NOMO-1 treated with dmso at 0.1 percent for 144 hours (cell line): ENCODE data around the gene PLCH1.

ENCODE experiments used
- DNase-seq: peaks from one replicate; lab custom pipeline; 2025; ENCODE audit not compliant: unreplicated experiment; lab: John Stamatoyannopoulos, UW

The PLCH1 gene

DNA sequence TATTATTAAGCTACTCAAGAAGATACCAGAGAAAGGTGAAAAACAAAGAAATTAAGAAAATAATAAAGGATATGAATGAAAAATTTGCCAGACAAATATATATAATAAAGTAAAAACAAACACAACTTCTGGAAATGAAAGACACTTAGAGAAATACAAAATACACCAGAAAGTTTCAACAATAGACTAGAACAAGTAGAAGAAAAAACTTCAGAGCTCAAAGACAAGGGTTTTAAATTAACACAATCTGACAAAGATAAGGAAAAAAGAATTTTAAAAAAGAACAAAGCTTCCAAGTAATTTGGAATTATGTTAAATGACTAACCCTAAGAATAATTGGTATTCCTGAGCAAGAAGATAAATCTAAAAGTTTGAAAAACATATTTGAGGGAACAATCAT is 135.3 kb downstream of the PLCH1 start:
- DNase-seq, result no peak

DNA sequence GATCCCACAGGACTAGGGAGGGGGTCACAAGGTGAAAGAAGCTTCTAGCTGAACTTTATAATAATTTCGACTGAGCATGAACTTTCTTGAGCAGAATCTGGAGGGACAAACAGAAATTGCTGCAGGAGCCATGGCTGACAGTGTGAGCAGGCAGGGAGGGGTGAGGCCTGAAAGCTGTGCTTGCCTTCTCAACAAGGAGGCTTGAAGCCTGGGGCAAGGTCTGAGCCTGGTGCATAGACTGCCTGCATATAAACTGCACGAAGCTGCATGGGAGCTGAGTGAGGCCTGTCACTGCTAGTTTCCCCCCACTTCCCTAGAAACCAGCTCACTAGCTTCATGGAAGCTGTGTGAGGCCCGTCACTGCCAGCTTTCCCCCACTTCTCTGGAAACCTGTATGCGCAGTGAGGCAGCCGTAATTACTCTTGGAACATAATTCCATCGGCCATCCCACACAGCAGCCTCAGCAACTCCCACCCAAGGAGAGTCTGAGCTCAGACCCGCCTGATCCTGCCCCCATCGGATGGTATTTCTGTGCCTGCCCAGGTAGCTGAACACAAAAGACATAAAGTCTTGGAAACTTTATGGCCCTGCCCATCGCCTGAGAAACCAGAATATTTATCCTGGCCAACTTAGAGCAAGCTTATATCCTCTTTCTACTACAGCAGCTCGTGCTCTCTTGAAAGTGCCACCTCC is 136.5 kb downstream of the PLCH1 start:
- no peak for DNase-seq

DNA sequence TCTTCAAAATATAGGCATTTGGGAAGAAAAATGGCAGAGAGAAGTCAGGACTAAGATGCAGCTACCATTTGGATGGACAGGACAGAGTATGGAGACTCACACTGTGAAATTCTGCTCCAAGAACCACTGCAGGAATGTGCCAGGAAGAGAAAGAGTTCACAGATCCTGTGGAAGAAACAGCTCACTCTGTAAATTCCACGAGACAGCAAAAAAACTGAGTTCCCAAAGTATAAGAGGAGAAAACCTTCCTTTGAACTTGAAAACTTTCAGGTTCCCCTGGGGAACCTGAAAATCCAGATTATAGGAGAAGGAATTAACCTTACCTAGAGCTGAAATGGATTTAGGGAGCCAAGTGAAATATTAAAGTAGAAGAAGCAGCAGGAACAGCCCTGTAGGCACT is 137.1 kb downstream of the PLCH1 start:
- no peak for DNase-seq

DNA sequence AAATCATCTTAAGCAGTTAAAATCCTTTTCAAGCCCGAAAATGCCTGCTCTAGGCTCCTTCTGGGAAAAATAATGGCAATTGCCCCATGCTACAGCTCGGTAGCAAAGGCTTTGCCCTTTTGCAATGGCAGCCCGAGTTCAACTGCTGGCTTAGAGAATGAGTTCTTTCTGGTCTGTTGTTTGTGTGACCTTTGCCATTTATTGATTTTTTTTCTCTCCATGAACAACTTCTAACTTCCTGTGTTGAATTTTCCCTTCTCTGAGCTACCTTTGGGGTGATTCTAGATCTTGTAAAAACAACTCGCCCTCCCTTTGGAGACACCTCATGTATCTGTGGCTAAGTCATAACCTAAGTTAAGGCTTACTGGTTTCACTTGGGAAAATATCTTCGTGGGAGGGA is 139.3 kb downstream of the PLCH1 start:
- no peak for DNase-seq

- no peak for DNase-seq
Observed at GRCh38 chr3:155604967-155605366, 139.9 kb downstream of the PLCH1 start.

- no peak for DNase-seq
Observed at GRCh38 chr3:155604126-155604525, 140.7 kb downstream of the PLCH1 start.

DNA sequence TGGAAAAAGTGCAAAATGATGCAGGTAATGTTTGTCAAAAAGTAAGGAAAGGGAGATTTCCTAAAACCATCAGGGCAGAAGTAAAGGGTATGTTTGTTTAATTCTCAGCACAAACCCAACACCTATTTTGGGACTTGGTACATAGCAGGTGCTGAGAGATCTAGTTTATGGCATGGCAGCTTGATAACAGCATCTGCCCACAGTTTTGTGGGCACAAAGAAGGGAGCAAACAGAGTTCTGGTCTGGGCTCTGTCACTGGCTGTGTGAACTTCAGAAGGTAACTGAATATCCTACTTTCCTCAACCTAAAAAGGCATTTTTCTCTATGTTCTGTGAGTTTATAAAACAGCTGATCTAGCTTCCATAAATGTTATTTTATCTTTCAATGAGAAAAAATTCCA is 141.6 kb downstream of the PLCH1 start:
- DNase-seq, result no peak

DNA sequence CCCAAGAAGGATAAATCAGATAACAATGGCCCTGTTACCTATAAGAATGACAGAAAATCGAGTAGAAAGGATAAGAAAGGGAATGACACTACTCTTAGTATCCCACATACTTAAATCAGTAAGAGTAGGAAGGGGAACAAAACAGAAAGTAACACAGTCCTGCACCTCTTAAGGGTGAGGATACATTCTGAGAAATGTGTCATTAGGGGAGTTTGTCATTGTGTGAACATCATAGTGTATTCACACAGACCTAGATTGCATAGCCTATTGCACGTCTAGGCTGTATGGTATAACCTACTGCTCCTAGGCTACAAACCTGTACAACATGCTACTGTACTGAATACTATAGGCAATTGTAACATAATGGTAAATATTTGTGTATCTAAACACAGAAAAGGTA is 142.6 kb downstream of the PLCH1 start:
- DNase-seq, result no peak

DNA sequence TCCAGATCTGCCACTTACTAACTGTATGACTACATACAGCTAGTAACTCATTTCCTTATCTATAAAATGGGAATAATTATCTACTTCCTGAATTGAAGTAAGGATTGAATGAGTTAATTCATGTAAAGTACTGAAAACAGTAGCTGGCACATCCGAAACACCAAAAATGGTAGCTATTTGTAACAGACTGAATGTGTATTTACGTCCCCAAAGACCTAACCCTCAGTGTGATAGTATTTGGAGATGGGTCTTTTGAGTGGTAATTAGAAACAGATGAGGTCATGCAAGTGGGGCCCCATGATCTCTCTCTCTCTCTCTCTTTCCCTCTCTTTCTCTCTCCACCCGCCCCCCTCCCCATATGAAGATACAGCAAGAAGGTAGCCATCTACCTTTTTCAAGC is 146.2 kb downstream of the PLCH1 start:
- DNase-seq, result no peak

DNA sequence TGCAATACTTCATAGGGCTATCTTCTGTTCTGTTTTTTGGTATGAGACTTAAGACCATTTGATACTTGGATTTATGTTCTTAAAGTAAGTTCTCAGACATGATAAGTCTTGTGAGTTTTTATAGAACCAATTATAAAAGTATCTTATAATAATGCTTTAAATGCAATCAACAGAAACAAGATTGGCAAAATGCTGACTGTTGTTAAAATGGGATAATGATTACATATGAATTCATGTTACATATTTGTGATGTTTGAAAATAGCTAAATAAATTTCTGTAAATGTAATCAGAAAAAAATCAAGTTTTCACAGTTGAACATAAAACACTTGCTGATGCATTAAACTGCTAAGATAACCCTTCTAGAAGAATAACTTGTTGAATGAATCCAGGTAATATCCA is 148.3 kb downstream of the PLCH1 start:
- no peak for DNase-seq

DNA sequence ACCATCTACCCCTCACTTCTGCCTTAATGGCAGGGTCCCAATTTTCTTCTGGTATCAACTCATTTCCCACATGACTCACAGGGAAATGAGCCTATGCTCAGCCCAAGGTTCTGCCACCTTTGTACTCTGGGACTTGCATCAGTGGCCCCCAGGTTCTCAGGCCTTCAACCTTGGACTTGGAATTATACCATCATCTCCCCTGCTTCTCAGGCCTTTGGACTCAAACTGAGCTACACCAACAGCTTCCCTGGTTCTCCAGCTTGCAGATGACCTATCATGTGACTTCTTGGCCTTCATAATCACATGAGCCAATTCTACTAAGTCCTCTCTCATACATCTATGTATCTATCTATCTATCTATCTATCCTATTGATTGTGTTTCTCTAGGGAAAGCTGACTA is 149.5 kb downstream of the PLCH1 start:
- DNase-seq, result no peak

DNA sequence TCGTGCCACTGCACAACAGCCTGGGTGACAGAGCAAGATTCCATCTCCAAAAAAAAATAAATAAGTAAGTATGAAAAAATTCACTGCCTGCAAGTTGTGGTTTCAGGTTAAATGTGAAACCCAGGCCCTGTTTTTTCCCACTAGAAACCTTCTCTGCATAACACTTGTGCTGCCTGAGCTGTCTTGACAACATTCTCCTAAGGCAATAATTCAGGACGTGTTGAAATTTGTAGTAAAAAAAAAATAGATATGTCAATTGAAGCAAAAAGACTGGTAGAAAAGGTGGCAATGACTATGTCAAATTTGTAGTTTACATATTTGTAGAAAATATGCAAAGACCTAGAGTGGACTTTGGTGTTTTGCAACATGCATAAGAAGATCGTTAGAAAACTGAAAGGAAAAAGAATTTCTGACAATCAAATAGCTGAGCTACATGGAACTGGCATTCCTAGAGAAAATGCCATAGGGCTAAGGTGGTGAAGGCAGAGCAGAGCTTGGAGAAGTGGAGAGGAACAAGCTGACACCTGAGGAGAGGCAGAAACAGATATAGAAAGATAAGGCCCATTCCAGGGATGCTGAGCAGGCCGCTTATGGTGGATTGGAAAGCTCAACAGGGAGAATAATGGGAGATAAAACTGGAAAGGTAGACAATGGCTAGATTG is 150.2 kb downstream of the PLCH1 start:
- no peak for DNase-seq

DNA sequence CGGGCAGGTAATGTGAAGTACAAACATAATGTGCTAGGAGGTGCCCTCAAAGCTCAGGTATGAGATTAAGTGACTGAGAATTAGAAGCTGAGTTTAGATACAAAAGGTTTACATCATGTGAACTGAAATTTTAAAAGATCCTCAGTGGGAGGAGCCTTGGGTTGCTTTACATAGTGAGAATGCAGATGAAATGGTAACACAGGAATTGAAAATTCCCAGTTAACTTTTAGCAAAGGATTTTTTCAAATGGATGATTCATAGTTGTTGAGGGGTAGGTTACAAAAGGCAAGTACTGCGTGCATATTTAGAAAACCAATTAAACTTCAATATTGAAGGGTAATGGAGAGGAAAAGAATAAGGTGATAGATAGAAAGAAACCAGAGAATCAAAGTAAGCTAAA is 157.3 kb downstream of the PLCH1 start:
- DNase-seq, result no peak

DNA sequence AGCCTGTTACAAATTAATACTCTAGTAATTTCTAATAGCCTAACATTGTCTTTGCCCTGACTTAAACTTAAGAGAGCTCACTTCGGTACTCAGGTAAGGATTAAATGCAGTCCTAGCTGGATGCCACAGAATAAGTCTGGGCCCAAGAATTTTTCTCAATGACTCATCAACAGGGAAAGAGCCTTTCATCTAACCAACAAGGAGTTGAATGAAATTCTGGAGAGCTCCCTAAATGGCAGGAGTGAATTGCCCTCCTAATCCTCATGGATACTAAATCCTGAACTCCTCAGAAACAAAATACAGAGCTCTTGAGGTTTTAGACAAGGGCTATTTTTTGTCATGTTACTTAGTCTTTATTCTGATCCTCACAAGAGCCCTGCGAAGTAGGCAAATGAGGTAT is 159.5 kb downstream of the PLCH1 start:
- DNase-seq, result no peak

DNA sequence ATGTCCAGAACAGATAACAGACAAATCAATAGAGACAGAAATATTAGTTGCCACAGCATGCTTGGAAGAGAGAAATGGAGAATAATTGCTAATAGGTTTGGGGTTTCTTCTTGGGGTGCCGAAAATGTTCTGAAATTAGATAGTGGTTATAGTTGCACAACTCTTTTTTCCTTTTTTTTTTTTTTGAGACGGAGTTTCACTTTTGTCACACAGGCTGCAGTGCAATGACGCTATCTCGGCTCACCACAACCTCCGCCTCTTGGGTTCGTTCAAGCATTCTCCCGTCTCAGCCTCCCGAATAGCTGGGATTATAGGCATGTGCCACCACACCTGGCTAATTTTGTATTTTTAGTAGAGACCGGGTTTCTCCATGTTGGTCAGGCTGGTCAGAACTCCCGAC is 163.3 kb downstream of the PLCH1 start:
- DNase-seq, result peak; percentile 62

DNA sequence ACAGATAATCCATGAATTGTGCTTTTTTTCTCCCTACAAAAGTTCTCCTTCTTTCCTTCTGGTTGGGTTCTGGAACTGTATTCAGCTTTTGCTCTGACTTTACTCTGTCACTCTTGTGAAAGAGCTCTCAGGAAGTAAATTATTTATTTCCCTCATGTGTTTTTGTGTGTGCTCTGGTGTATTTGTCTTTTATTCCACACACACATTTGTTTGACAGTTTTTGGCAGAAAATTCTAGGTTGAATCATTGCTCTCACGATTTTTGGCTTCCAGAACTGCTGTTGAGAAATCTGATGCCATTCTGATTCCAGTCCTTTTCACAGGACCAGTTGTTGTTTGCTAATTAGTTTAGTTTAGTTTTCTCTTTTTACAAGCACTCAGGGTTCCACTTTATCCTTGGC is 172.8 kb downstream of the PLCH1 start:
- DNase-seq, result no peak

- DNase-seq, result no peak
Observed at GRCh38 chr3:155568295-155568694, 176.6 kb downstream of the PLCH1 start.

DNA sequence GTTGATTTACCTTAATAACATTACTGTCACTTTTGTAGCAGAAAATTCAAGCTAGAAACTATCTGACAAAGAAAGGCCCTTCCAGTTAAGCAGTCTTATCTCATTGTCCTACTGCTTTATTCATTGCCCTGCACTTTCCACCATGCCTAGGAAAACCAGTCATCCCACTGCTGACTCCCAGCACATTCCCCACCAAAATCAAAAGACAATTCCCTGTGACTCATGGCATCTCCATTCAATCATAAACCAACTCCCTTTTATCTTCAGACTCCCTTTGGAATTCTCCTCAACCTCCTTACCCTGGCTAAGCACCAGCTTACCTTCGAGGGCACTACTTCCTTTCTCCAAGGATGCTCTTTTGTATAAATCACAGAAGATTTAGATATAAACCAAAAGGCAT is 184.3 kb downstream of the PLCH1 start:
- no peak for DNase-seq

GRCh38 chr3:155560135-155560534 is 184.7 kb downstream of the PLCH1 start:
- no peak for DNase-seq

DNA sequence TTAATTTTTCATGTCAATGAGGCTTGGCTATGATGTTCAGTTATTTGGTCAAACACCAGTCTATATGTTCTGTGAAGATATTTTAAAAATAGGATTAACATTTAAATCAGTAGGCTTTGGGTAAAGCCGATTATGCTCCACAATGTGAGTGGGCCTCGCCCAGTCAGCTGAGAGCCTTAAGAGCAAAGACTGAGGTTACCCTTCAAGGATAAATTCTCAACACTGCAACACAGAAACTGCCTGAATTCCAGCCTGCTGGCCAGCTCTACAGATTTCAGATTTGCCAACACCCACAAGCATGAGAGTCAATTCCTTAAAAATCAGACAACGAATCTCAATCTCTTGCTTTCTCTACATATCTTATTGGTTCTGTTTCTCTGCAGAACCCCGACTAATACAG is 188.3 kb downstream of the PLCH1 start:
- DNase-seq, result no peak

- no peak for DNase-seq
Observed at GRCh38 chr3:155555479-155556060, 189.3 kb downstream of the PLCH1 start.

DNA sequence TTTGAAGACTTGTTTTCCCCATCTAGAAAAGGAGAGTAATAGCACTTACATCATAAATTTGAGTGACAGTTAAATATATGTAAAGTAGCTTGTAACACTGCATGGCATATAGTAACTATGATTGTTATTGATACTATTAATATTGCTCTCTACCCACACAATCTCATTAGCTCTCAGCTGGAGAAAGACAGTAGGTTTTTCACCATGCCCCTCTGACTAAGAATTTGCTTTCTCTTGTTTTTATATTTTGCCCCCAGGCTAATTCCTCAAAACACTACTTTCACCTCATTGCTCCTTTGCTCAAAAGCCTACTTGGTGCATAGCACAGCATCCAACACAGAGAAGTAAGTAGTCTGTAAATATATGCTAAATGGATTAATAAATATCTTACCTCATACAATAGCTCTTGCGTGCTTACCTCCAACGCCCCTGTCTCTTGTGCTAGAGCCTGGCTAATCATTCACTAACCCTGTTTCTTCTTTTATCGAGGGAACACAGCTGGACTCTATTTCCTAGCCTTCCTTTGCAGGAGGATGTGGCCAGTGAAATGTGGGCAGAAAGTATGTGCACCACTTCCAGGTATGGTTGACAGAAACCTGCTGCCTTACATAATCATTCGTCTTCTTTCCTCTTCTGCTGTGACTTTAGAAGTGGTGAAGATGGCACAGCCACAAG is 190.0 kb downstream of the PLCH1 start:
- DNase-seq, result no peak
